T-helper 17 cell (primary cell): ENCODE data around the gene TTC23L. TPM values are rescaled to one million over a fixed set of nuclear protein-coding genes. Genes with fewer than 3 reads are reported as not detected.

Experiments used
- ATAC-seq: fragments of 150-1000 bp; cut with Tn5 transposase; 2 replicates; pipeline ENCODE4 v1.10.0; 2021; ENCODE audit warnings: mild to moderate bottlenecking, moderate library complexity
- DNase-seq, 3 donors: peaks; one replicate each; pipeline versions ENCODE4 v3.0.0 to v3.0.0-alpha.2; 2020 to 2021
- H3K9me3 ChIP-seq: one replicate; pipeline ENCODE4 v1.7.0; 2013; ENCODE audit warnings: low read length, mild to moderate bottlenecking; ENCODE audit not compliant: control insufficient read depth, poor library complexity, severe bottlenecking
- H3K27ac Mint-ChIP-seq: one replicate; pipeline ENCODE4 v1.8.0; 2022; ENCODE audit warnings: mild to moderate bottlenecking, moderate library complexity, mixed read lengths
- H3K27me3 Mint-ChIP-seq: one replicate; pipeline ENCODE4 v1.8.0; 2022; ENCODE audit warnings: mixed read lengths
- H3K36me3 Mint-ChIP-seq: one replicate; pipeline ENCODE4 v1.8.0; 2022; ENCODE audit warnings: low read depth, mixed read lengths
- H3K4me1 Mint-ChIP-seq: one replicate; pipeline ENCODE4 v1.8.0; 2022; ENCODE audit warnings: mild to moderate bottlenecking, mixed read lengths
- H3K4me3 Mint-ChIP-seq: one replicate; pipeline ENCODE4 v1.8.0; 2022; ENCODE audit warnings: mild to moderate bottlenecking, moderate library complexity, mixed read lengths
- total RNA-seq, 4 donors: library from RNA in 2 of 4; stranded (reverse) in 2 of 4; gene quantifications; one replicate each; pipeline ENCODE4 v1.2.3 and lab custom pipeline; 2022 to 2026

Gene TTC23L
- total RNA-seq, 2 donors from 2014 or later, result 0.42 to 0.96 TPM

GRCh38 chr5:34866989-34867471 lies 28.1 kb downstream of the TTC23L start:
- H3K4me3 Mint-ChIP-seq, result no peak overlapping the region
- no peaks in the 10 kb centered on the region for H3K4me1 Mint-ChIP-seq
- no peaks in the 10 kb centered on the region for H3K9me3 ChIP-seq
- H3K27ac Mint-ChIP-seq, result no peak overlapping the region
- DNase-seq (no peak), ATAC-seq (no peak)
- peaks cover 5% of the 10 kb centered on the region for H3K27me3 Mint-ChIP-seq
- no peaks in the 10 kb centered on the region for H3K36me3 Mint-ChIP-seq

GRCh38 chr5:34867660-34868059 lies 28.7 kb downstream of the TTC23L start:
- Mint-ChIP-seq H3K4me3 (no peak overlapping the region), H3K36me3 (no peaks in the 10 kb centered on the region), H3K4me1 (no peaks in the 10 kb centered on the region), H3K27me3 (peaks cover 5% of the 10 kb centered on the region), H3K27ac (no peak overlapping the region)
- no peaks in the 10 kb centered on the region for H3K9me3 ChIP-seq
- DNase-seq, result no peak
- ATAC-seq, result no peak

- H3K4me1 Mint-ChIP-seq, result no peaks in the 10 kb centered on the region
- ATAC-seq, result no peak
Measured at GRCh38 chr5:34868791-34869190, 29.8 kb downstream of the TTC23L start.

GRCh38 chr5:34869256-34869655 lies 30.3 kb downstream of the TTC23L start:
- Mint-ChIP-seq H3K36me3 (peaks cover 3% of the 10 kb centered on the region), H3K4me3 (no peak overlapping the region), H3K27ac (no peak overlapping the region), H3K27me3 (peaks cover 14% of the 10 kb centered on the region), H3K4me1 (no peaks in the 10 kb centered on the region)
- H3K9me3 ChIP-seq, result no peaks in the 10 kb centered on the region
- ATAC-seq (no peak), DNase-seq (no peak)

More at GRCh38 chr5:34868791-34869190, 29.8 kb downstream of the TTC23L start:
- no peaks in the 10 kb centered on the region for H3K9me3 ChIP-seq
- H3K4me3 Mint-ChIP-seq, result no peak overlapping the region
- H3K27ac Mint-ChIP-seq, result no peak overlapping the region
- no peak for DNase-seq
- no peaks in the 10 kb centered on the region for H3K36me3 Mint-ChIP-seq
- H3K27me3 Mint-ChIP-seq, result peaks cover 13% of the 10 kb centered on the region

DNA sequence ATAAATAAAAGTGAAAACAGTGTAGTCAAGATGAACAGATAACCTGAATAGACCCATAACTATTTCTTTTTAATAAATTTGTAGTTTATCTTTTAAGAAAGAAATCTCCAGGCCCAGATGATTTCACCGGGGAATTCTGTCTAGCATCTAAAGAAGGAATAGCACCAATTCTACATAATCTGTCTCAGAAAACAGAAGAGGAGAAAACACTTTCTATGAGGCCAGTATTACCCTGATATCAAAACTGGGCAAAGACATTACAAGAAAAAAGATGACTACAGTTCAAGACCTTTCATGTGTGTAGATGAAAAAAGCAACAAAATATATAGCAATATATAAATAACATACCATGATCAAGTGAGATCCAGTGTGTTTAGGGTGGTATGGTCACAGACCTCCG lies 31.4 kb downstream of the TTC23L start:
- no peaks in the 10 kb centered on the region for H3K9me3 ChIP-seq
- Mint-ChIP-seq H3K4me3 (no peak overlapping the region), H3K27me3 (peaks cover 14% of the 10 kb centered on the region), H3K27ac (no peak overlapping the region), H3K36me3 (peaks cover 3% of the 10 kb centered on the region), H3K4me1 (no peaks in the 10 kb centered on the region)
- no peak for ATAC-seq
- DNase-seq, result no peak

DNA sequence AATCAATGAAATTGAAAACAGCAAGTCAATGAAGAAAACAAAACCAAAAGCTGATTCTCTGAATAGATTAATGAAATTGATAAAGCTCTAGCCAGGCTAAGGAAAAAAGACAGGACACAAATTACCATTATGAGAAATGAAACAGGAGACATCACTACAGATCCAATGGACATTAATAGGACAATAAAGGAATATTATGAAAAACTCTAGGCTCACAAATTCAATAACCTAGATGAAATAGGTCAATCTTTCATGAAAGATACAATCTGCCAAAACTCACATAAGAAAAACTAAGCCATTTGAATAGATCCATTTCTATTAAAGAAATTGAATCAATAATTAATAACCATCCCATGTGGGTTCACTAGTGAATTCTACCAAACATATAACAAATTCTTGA lies 37.3 kb downstream of the TTC23L start:
- Mint-ChIP-seq H3K27me3 (peaks cover 14% of the 10 kb centered on the region), H3K4me1 (no peaks in the 10 kb centered on the region), H3K27ac (no peak overlapping the region), H3K36me3 (peaks cover 3% of the 10 kb centered on the region), H3K4me3 (no peak overlapping the region)
- ATAC-seq, result no peak
- no peaks in the 10 kb centered on the region for H3K9me3 ChIP-seq
- DNase-seq, result no peak

- Mint-ChIP-seq H3K4me1 (no peaks in the 10 kb centered on the region), H3K36me3 (no peaks in the 10 kb centered on the region), H3K27ac (no peak overlapping the region), H3K4me3 (no peak overlapping the region), H3K27me3 (peaks cover 29% of the 10 kb centered on the region)
- no peaks in the 10 kb centered on the region for H3K9me3 ChIP-seq
- no peak for DNase-seq
- no peak for ATAC-seq
Measured at GRCh38 chr5:34881246-34881645, 42.3 kb downstream of the TTC23L start.

- peaks cover 2% of the 10 kb centered on the region for H3K36me3 Mint-ChIP-seq
- H3K9me3 ChIP-seq, result no peaks in the 10 kb centered on the region
- no peak overlapping the region for H3K4me3 Mint-ChIP-seq
- DNase-seq (no peak), ATAC-seq (no peak)
- peaks cover 45% of the 10 kb centered on the region for H3K27me3 Mint-ChIP-seq
- no peak overlapping the region for H3K27ac Mint-ChIP-seq
- H3K4me1 Mint-ChIP-seq, result no peaks in the 10 kb centered on the region
Measured at GRCh38 chr5:34886392-34887119, 47.6 kb downstream of the TTC23L start.

DNA sequence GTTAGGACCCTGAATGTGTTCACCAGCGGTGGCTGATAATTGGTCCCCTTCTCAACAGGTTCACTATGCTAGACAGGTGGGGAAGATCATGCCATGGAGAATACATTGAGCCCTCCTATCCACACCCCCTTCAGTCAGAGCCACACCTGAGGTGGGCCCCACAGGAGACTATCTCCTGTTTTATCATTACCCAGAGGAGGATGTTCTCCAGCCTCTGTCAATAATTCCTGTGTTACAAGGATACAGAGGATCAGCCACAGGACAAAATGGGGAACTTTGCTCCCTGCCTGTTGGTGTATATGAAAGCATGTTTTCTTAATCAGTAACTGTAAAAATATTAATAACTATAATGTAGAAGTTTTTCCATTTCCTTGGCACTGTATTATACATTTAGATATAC lies 50.4 kb downstream of the TTC23L start:
- H3K4me3 Mint-ChIP-seq, result no peak overlapping the region
- H3K9me3 ChIP-seq, result no peaks in the 10 kb centered on the region
- no peak overlapping the region for H3K27ac Mint-ChIP-seq
- no peak for ATAC-seq
- peaks cover 2% of the 10 kb centered on the region for H3K36me3 Mint-ChIP-seq
- peaks cover 5% of the 10 kb centered on the region for H3K4me1 Mint-ChIP-seq
- DNase-seq, result no peak
- peaks cover 22% of the 10 kb centered on the region for H3K27me3 Mint-ChIP-seq

DNA sequence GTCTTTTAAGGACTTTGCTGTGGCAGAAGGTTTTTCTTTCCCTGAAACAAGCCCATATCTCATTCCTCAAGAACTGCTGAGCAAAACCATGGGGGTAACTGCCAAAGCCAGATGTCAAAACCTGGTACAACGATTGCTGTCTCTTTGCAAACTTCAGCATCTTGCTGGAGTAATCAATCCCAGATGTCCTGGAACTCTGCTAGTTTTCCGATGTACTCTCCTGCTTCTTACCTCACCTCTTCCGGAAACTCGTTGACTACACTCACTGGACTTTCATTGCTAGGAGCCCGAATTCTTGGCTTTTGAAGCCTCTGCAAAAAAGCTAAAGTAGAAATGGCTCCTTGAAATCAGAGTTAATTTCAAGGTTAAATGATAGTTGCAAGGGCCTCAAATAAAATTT lies 53.0 kb downstream of the TTC23L start:
- peaks cover 2% of the 10 kb centered on the region for H3K36me3 Mint-ChIP-seq
- H3K27ac Mint-ChIP-seq, result no peak overlapping the region
- no peak for ATAC-seq
- peaks cover 5% of the 10 kb centered on the region for H3K4me1 Mint-ChIP-seq
- H3K4me3 Mint-ChIP-seq, result no peak overlapping the region
- DNase-seq, result no peak
- H3K27me3 Mint-ChIP-seq, result peaks cover 11% of the 10 kb centered on the region
- no peaks in the 10 kb centered on the region for H3K9me3 ChIP-seq

GRCh38 chr5:34892414-34892813 lies 53.5 kb downstream of the TTC23L start:
- H3K27ac Mint-ChIP-seq, result no peak overlapping the region
- H3K9me3 ChIP-seq, result no peaks in the 10 kb centered on the region
- H3K4me1 Mint-ChIP-seq, result peaks cover 5% of the 10 kb centered on the region
- H3K36me3 Mint-ChIP-seq, result no peaks in the 10 kb centered on the region
- no peak overlapping the region for H3K4me3 Mint-ChIP-seq
- no peak for ATAC-seq
- DNase-seq, result no peak
- H3K27me3 Mint-ChIP-seq, result peaks cover 6% of the 10 kb centered on the region

GRCh38 chr5:34894716-34895115 lies 55.8 kb downstream of the TTC23L start:
- Mint-ChIP-seq H3K4me1 (peaks cover 5% of the 10 kb centered on the region), H3K4me3 (no peak overlapping the region), H3K36me3 (no peaks in the 10 kb centered on the region), H3K27ac (no peak overlapping the region), H3K27me3 (no peaks in the 10 kb centered on the region)
- DNase-seq (no peak), ATAC-seq (no peak)
- no peaks in the 10 kb centered on the region for H3K9me3 ChIP-seq

- H3K9me3 ChIP-seq, result no peaks in the 10 kb centered on the region
- DNase-seq (no peak), ATAC-seq (no peak)
- Mint-ChIP-seq H3K27ac (no peak overlapping the region), H3K4me1 (peaks cover 5% of the 10 kb centered on the region), H3K27me3 (no peaks in the 10 kb centered on the region), H3K4me3 (no peak overlapping the region), H3K36me3 (no peaks in the 10 kb centered on the region)
Measured at GRCh38 chr5:34895641-34896419, 56.9 kb downstream of the TTC23L start.
